ENCODE measurements around the gene MYBPH. TPM values are rescaled to one million over a fixed set of nuclear protein-coding genes. Genes with fewer than 3 reads are reported as not detected.

Gene MYBPH
- not detected for total RNA-seq

DNA sequence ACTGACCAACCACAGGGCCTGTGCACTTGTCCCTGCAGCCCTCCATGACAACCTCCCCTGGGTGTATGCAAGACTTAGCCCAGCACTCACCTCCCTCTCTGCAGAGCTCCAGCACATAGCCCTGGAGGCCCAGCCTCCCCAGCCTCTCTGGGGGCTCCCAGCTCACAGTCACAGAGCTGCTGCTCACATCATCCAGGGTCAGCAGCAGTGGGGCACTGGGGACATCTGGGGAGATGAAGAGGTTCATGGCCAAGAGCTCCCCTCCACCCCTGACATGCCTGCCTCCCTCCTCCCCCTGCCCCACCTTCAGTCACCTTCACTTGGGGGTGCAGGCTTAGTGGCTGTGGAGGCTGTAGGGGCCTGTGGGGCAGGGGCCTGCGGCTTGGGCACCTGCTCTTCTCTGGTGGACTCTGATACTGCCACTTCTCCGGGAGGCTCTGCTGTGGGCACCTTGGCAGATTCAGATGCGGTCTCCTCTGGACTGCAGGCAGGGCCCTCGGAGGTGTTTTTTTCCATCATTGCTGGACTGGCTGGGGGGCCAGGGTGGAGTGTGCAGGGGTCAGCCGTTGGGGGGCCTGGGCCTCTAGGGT is at the start of gene MYBPH:
TSS of gene MYBPH (minus strand) at position 590 of the 590 bp plus-strand sequence. CDS start at position 519, 71 bp downstream.
- H3K27ac Mint-ChIP-seq = no peak within 1 kb of the TSS
- H3K9me3 Mint-ChIP-seq = no peaks in the 10 kb centered on the region
- no peaks in the 10 kb centered on the region for H3K36me3 Mint-ChIP-seq (ENCODE audit: low read depth)
- intact Hi-C loops (cut with micrococcal nuclease) = no loop called here
- CTCF ChIA-PET = interaction anchor here (0.8 kb wide), 1 partner anchor 136 kb away, joined by 3 read pairs; no protein-coding TSS in a partner anchor
- no peaks in the 10 kb centered on the region for H3K4me1 Mint-ChIP-seq (ENCODE audit: low read depth)
- no peaks in the 10 kb centered on the region for H3K27me3 Mint-ChIP-seq (ENCODE audit: low read depth)
- no peak within 1 kb of the TSS for H3K4me3 Mint-ChIP-seq
- DNase-seq = no peak

GRCh38 chr1:203225071-203225470 is 49.4 kb upstream of the MYBPH start:
- intact Hi-C loops (cut with micrococcal nuclease) = no loop called here
- no peak overlapping the region for H3K27ac Mint-ChIP-seq
- peaks cover 5% of the 10 kb centered on the region for H3K27me3 Mint-ChIP-seq (ENCODE audit: low read depth)
- H3K36me3 Mint-ChIP-seq (ENCODE audit: low read depth) = no peaks in the 10 kb centered on the region
- CTCF ChIA-PET = interaction anchor here (1.0 to 3.0 kb wide), 3 partner anchors 9 to 185 kb away, joined by 3 to 8 read pairs (median 5); no protein-coding TSS in a partner anchor
- no peak for DNase-seq
- no peaks in the 10 kb centered on the region for H3K9me3 Mint-ChIP-seq
- no peak overlapping the region for H3K4me3 Mint-ChIP-seq
- no peaks in the 10 kb centered on the region for H3K4me1 Mint-ChIP-seq (ENCODE audit: low read depth)

DNA sequence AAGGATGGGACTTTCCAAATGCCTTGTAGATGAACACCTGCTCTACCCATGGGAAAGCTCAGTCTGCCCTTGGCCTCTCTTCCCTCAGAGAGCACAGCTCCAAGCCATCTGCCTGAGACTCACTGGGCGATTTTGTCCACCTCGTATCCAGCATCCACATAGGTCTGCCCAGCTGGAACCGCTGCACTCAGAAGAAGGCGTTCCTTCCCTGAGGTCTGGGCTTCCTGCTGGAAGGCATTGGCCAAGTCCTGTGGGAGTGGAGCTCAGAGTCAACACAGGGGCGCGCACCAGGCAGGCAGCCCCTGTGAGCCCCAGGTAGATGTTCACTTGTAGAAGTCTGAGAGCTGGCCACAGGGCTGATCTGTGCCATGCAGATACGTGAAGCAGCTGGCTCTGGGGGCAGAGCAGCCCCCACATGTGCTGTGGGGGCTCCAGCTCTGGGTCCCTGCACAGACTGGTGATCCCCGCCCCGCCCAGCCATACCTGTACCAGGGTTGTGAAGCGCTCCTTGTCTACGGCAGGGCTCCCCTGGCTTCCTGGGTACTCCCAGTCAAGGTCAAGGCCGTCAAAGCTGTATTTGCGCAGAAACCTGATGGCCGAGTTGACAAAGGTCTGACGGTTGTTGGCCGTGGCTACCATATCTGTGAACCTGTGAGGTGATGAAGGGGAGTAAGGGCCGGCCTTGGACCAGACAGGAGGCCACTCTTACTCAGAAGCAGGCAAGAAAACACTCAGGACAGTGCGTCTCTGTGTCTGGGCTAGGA is 47.6 kb upstream of the MYBPH start:
- no peaks in the 10 kb centered on the region for H3K9me3 Mint-ChIP-seq
- intact Hi-C loops (cut with micrococcal nuclease) = no loop called here
- no peak overlapping the region for H3K4me3 Mint-ChIP-seq
- H3K36me3 Mint-ChIP-seq (ENCODE audit: low read depth) = no peaks in the 10 kb centered on the region
- no peak for DNase-seq
- CTCF ChIA-PET = interaction anchor here (3.0 kb wide), 1 partner anchor 184 kb away, joined by 8 read pairs; no protein-coding TSS in a partner anchor
- no peak overlapping the region for H3K27ac Mint-ChIP-seq
- peaks cover 2% of the 10 kb centered on the region for H3K27me3 Mint-ChIP-seq (ENCODE audit: low read depth)
- no peaks in the 10 kb centered on the region for H3K4me1 Mint-ChIP-seq (ENCODE audit: low read depth)

GRCh38 chr1:203219934-203220333 is 44.3 kb upstream of the MYBPH start:
- H3K9me3 Mint-ChIP-seq = no peaks in the 10 kb centered on the region
- CTCF ChIA-PET = interaction anchor here (0.9 to 1.3 kb wide), 2 partner anchors 47 to 180 kb away, joined by 4 read pairs; no protein-coding TSS in a partner anchor
- H3K36me3 Mint-ChIP-seq (ENCODE audit: low read depth) = no peaks in the 10 kb centered on the region
- no peaks in the 10 kb centered on the region for H3K4me1 Mint-ChIP-seq (ENCODE audit: low read depth)
- no peak overlapping the region for H3K4me3 Mint-ChIP-seq
- intact Hi-C loops (cut with micrococcal nuclease) = no loop called here
- peaks cover 7% of the 10 kb centered on the region for H3K27me3 Mint-ChIP-seq (ENCODE audit: low read depth)
- DNase-seq = peak; percentile 12
- H3K27ac Mint-ChIP-seq = no peak overlapping the region

GRCh38 chr1:203219171-203219570 is 43.5 kb upstream of the MYBPH start:
- DNase-seq = no peak
- Mint-ChIP-seq H3K27me3 (ENCODE audit: low read depth) (peaks cover 7% of the 10 kb centered on the region), H3K36me3 (ENCODE audit: low read depth) (no peaks in the 10 kb centered on the region), H3K27ac (no peak overlapping the region), H3K4me1 (ENCODE audit: low read depth) (no peaks in the 10 kb centered on the region), H3K4me3 (no peak overlapping the region), H3K9me3 (no peaks in the 10 kb centered on the region)
- intact Hi-C loops (cut with micrococcal nuclease) = no loop called here
- CTCF ChIA-PET = interaction anchor here (1.3 to 5.5 kb wide), 2 partner anchors 46 to 178 kb away, joined by 4 to 100 read pairs; no protein-coding TSS in a partner anchor

- DNase-seq = no peak
- Mint-ChIP-seq H3K4me3 (no peak overlapping the region), H3K4me1 (ENCODE audit: low read depth) (no peaks in the 10 kb centered on the region), H3K27ac (no peak overlapping the region), H3K36me3 (ENCODE audit: low read depth) (no peaks in the 10 kb centered on the region), H3K27me3 (ENCODE audit: low read depth) (peaks cover 7% of the 10 kb centered on the region), H3K9me3 (no peaks in the 10 kb centered on the region)
- CTCF ChIA-PET = interaction anchor here (1.0 to 5.5 kb wide), 9 partner anchors 8 to 188 kb away, joined by 3 to 100 read pairs (median 4); no protein-coding TSS in a partner anchor
- intact Hi-C loops (cut with micrococcal nuclease) = loop anchor here (2.0 kb wide), 1 partner anchor 51 kb away; no protein-coding TSS in a partner anchor
These were observed 42.0 kb upstream of the MYBPH start for GRCh38 chr1:203217668-203218067.

GRCh38 chr1:203217139-203217655 is 41.6 kb upstream of the MYBPH start:
- CTCF ChIA-PET = interaction anchor here (0.6 to 5.5 kb wide), 19 partner anchors 9 to 709 kb away, joined by 3 to 100 read pairs (median 4); partner anchors contain the start of gene MYOG
- no peaks in the 10 kb centered on the region for H3K36me3 Mint-ChIP-seq (ENCODE audit: low read depth)
- no peaks in the 10 kb centered on the region for H3K9me3 Mint-ChIP-seq
- H3K27me3 Mint-ChIP-seq (ENCODE audit: low read depth) = peaks cover 7% of the 10 kb centered on the region
- no peak overlapping the region for H3K27ac Mint-ChIP-seq
- H3K4me1 Mint-ChIP-seq (ENCODE audit: low read depth) = no peaks in the 10 kb centered on the region
- no peak for DNase-seq
- intact Hi-C loops (cut with micrococcal nuclease) = loop anchor here (2.0 kb wide), 1 partner anchor 50 kb away; no protein-coding TSS in a partner anchor
- no peak overlapping the region for H3K4me3 Mint-ChIP-seq

DNA sequence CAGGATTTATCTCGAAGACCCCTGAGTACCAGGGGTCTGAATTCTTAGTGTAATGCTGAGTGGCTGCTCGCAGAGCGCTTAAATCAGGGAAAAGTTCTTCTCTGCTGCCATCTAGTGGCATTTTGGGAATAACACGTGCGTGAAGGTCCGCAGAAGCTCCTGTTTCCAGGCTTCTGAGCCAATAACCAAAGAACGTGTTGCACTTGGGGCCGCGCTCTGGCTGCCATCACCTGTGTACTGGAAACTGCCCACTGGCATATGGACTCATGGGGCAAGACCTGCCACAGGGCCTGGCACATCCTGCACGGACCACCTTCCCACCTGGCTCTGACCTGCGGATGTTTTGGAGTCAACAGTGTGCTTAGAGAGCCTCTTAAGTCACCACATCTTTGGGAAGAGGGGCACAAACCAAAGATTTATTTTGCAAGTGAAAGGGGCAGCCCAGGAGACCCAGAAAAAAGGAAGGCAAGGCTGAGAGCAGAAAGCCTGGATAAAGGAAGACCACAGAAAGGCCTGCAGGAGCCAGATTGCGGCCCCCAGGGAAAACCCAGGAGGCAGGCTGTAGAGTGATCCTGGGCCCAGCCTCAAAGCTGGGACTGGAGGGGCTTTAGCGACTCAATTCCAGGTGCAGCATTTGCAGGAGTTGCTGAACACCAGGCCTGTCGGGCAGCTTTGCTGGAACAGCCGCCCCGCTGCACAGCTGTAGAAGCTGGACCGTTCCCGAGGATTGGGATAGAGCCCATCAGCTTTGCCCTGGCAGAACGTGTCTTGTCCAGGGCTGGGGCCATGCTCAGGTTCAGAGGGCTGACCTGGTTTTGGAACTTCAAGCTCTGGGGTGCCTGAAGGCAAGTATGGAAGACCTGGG is 40.9 kb upstream of the MYBPH start:
- CTCF ChIA-PET = interaction anchor here (0.6 to 5.5 kb wide), 32 partner anchors 8 to 710 kb away, joined by 3 to 100 read pairs (median 4); partner anchors contain the start of gene MYOG

DNA sequence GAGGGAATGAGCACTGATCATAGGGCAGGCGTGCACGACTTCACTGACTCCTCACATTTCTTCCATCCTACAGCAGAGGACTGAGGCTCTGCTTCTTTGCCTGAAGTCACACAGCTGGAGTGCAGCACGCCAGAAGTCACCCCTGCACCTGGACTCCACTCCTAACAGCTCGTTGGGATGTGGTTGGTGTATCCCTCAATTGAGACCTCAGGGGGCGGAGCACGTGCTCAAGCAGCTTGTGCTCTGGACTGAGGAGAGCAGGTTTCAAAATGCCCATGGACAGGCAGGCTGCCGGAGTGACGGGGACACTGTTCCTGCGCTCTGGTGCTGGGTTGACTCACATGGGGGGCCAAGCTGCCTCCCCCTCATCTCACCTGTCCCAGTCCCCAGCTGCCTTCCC is 39.9 kb upstream of the MYBPH start:
- DNase-seq = no peak
- CTCF ChIA-PET = interaction anchor here (0.5 to 5.5 kb wide), 29 partner anchors 8 to 204 kb away, joined by 3 to 100 read pairs (median 4); partner anchors contain the start of gene MYOG
- no peak overlapping the region for H3K27ac Mint-ChIP-seq
- H3K4me1 Mint-ChIP-seq (ENCODE audit: low read depth) = no peaks in the 10 kb centered on the region
- H3K27me3 Mint-ChIP-seq (ENCODE audit: low read depth) = peaks cover 7% of the 10 kb centered on the region
- H3K36me3 Mint-ChIP-seq (ENCODE audit: low read depth) = no peaks in the 10 kb centered on the region
- H3K4me3 Mint-ChIP-seq = no peak overlapping the region
- intact Hi-C loops (cut with micrococcal nuclease) = no loop called here
- H3K9me3 Mint-ChIP-seq = no peaks in the 10 kb centered on the region

More for the DNA sequence above, 40.9 kb upstream of the MYBPH start:
- no peaks in the 10 kb centered on the region for H3K4me1 Mint-ChIP-seq (ENCODE audit: low read depth)
- H3K36me3 Mint-ChIP-seq (ENCODE audit: low read depth) = no peaks in the 10 kb centered on the region
- intact Hi-C loops (cut with micrococcal nuclease) = loop anchor here (1.0 to 2.0 kb wide), 3 partner anchors 50 to 177 kb away; no protein-coding TSS in a partner anchor
- no peak overlapping the region for H3K4me3 Mint-ChIP-seq
- peaks cover 7% of the 10 kb centered on the region for H3K27me3 Mint-ChIP-seq (ENCODE audit: low read depth)
- H3K9me3 Mint-ChIP-seq = no peaks in the 10 kb centered on the region
- H3K27ac Mint-ChIP-seq = no peak overlapping the region
- peak; percentile 72 for DNase-seq

DNA sequence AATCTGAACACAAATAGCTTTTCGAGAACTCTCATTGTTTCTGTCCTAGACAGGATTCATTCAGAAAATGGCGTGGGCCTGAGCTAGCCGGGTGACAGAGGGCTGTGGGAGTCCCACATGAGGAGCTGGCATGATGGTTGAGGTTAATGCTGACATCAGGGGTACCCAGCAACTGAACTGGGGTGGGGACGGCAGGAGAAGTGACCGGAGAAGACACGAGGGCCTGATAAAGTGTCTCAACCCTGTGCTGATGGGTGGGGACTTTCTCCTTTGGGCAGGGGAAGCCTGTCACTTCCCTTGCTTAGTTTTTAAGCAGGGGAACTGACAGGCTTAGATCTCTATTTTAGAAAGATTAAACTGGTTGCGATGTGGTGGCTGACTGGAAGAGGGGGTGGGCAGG is 39.2 kb upstream of the MYBPH start:
- H3K4me3 Mint-ChIP-seq = no peak overlapping the region
- H3K27me3 Mint-ChIP-seq (ENCODE audit: low read depth) = peaks cover 7% of the 10 kb centered on the region
- H3K9me3 Mint-ChIP-seq = no peaks in the 10 kb centered on the region
- H3K27ac Mint-ChIP-seq = no peak overlapping the region
- intact Hi-C loops (cut with micrococcal nuclease) = no loop called here
- CTCF ChIA-PET = interaction anchor here (0.6 to 5.5 kb wide), 22 partner anchors 9 to 1389 kb away, joined by 3 to 100 read pairs (median 4); no protein-coding TSS in a partner anchor
- no peak for DNase-seq
- H3K4me1 Mint-ChIP-seq (ENCODE audit: low read depth) = no peaks in the 10 kb centered on the region
- no peaks in the 10 kb centered on the region for H3K36me3 Mint-ChIP-seq (ENCODE audit: low read depth)

GRCh38 chr1:203213126-203213525 is 37.5 kb upstream of the MYBPH start:
- H3K36me3 Mint-ChIP-seq (ENCODE audit: low read depth) = no peaks in the 10 kb centered on the region
- H3K4me3 Mint-ChIP-seq = no peak overlapping the region
- peaks cover 7% of the 10 kb centered on the region for H3K27me3 Mint-ChIP-seq (ENCODE audit: low read depth)
- intact Hi-C loops (cut with micrococcal nuclease) = no loop called here
- DNase-seq = no peak
- H3K9me3 Mint-ChIP-seq = no peaks in the 10 kb centered on the region
- CTCF ChIA-PET = interaction anchor here (1.3 kb wide), 1 partner anchor 174 kb away, joined by 4 read pairs; no protein-coding TSS in a partner anchor
- H3K4me1 Mint-ChIP-seq (ENCODE audit: low read depth) = no peaks in the 10 kb centered on the region
- H3K27ac Mint-ChIP-seq = no peak overlapping the region

Data from activated naive CD4-positive, alpha-beta T cell treated with anti-CD3 and anti-CD28 coated beads for 36 hours (primary cell).